GM23338 (cell line): ENCODE results near the gene CACNB2. TPM values are rescaled to one million over a fixed set of nuclear protein-coding genes. Genes with fewer than 3 reads are reported as not detected.

Experiments used
- ATAC-seq: fragments of 200-7000 bp; cut with Tn5 transposase; 3 replicates; pipeline ENCODE4 v1.9.1; 2020
- DNase-seq: peaks from one replicate; pipeline ENCODE4 v3.0.0-alpha.2; 2015; ENCODE audit warnings: low spot score
- H2AFZ ChIP-seq: fragments of 200-600 bp; sonication (generic); 2 replicates; pipeline ENCODE4 v1.8.0; 2016; ENCODE audit warnings: antibody characterized with exemption, mild to moderate bottlenecking, moderate library complexity
- H3F3A ChIP-seq: fragments of 200-600 bp; sonication (generic); replicated peaks from 2 replicates; pipeline ENCODE4 v1.8.0; 2017; ENCODE audit warnings: antibody characterized with exemption, mixed run types, low read depth
- H3K27ac ChIP-seq: fragments of 200-600 bp; sonication (generic); 2 replicates; pipeline ENCODE4 v1.6.1; 2016; ENCODE audit warnings: low read depth
- H3K27me3 ChIP-seq: fragments of 200-600 bp; sonication (generic); 2 replicates; pipeline ENCODE4 v1.8.0; 2016; ENCODE audit warnings: mild to moderate bottlenecking, mixed run types, moderate library complexity; ENCODE audit not compliant: insufficient read depth
- H3K36me3 ChIP-seq: fragments of 200-600 bp; sonication (generic); 2 replicates; pipeline ENCODE4 v1.8.0; 2016; ENCODE audit warnings: mild to moderate bottlenecking; ENCODE audit not compliant: insufficient read depth
- H3K4me1 ChIP-seq: fragments of 200-600 bp; sonication (generic); 2 replicates; pipeline ENCODE4 v1.8.0; 2016; ENCODE audit warnings: mild to moderate bottlenecking, moderate library complexity; ENCODE audit not compliant: insufficient read depth
- H3K4me2 ChIP-seq: fragments of 200-600 bp; sonication (generic); 2 replicates; pipeline ENCODE4 v1.7.1; 2017; ENCODE audit warnings: mixed run types
- H3K4me3 ChIP-seq: fragments of 200-600 bp; sonication (generic); 2 replicates; pipeline ENCODE4 v1.6.1; 2016; ENCODE audit warnings: mixed run types
- H3K79me2 ChIP-seq: fragments of 200-600 bp; sonication (generic); replicated peaks from 2 replicates; pipeline ENCODE4 v1.8.0; 2017; ENCODE audit warnings: mild to moderate bottlenecking; ENCODE audit not compliant: insufficient read depth
- H3K9me2 ChIP-seq: fragments of 200-600 bp; sonication (generic); 2 replicates; pipeline ENCODE4 v1.8.0; 2017; ENCODE audit not compliant: insufficient read depth
- H4K20me1 ChIP-seq: fragments of 200-600 bp; sonication (generic); replicated peaks from 2 replicates; pipeline ENCODE4 v1.8.0; 2017; ENCODE audit warnings: mild to moderate bottlenecking; ENCODE audit not compliant: insufficient read depth
- H3K27ac Mint-ChIP-seq: 2 replicates; pipeline ENCODE4 v1.8.0; 2020; ENCODE audit warnings: inconsistent platforms, mild to moderate bottlenecking, moderate library complexity, mixed read lengths
- H3K27me3 Mint-ChIP-seq: 3 replicates; pipeline ENCODE4 v1.8.0; 2022; ENCODE audit warnings: low read depth, mild to moderate bottlenecking, moderate library complexity, mixed read lengths, inconsistent platforms; ENCODE audit not compliant: insufficient read depth, poor library complexity
- H3K36me3 Mint-ChIP-seq: 3 replicates; pipeline ENCODE4 v1.8.0; 2021; ENCODE audit warnings: low read depth, mild to moderate bottlenecking, inconsistent platforms, moderate library complexity, mixed read lengths
- H3K4me1 Mint-ChIP-seq: 3 replicates; pipeline ENCODE4 v1.8.0; 2020; ENCODE audit warnings: mild to moderate bottlenecking, inconsistent platforms, mixed read lengths
- H3K4me3 Mint-ChIP-seq: 3 replicates; pipeline ENCODE4 v1.8.0; 2021; ENCODE audit warnings: moderate library complexity, mild to moderate bottlenecking, inconsistent platforms, mixed read lengths
- H3K9me3 Mint-ChIP-seq: 3 replicates; pipeline ENCODE4 v1.8.0; 2020; ENCODE audit warnings: moderate library complexity, mild to moderate bottlenecking, inconsistent platforms, mixed read lengths
- CREB1 ChIP-seq: fragments of 250-450 bp; sonication (Bioruptor Pico); IDR thresholded peaks from 2 replicates; pipeline ENCODE4 v1.5.0; 2020; ENCODE audit warnings: low read depth, mild to moderate bottlenecking, moderate library complexity
- EZH2 ChIP-seq: fragments of 200-600 bp; sonication (generic); IDR thresholded peaks from one replicate; pipeline ENCODE4 v1.8.0; 2017; ENCODE audit warnings: antibody characterized with exemption, mild to moderate bottlenecking, low read depth; ENCODE audit not compliant: unreplicated experiment
- EZH2phosphoT487 ChIP-seq: fragments of 200-600 bp; sonication (generic); IDR thresholded peaks from one replicate; pipeline ENCODE4 v1.8.1; 2018; ENCODE audit warnings: antibody characterized with exemption; ENCODE audit not compliant: unreplicated experiment
- JUNB ChIP-seq: IDR thresholded peaks from one replicate; pipeline ENCODE4 v1.6.1; 2016; ENCODE audit warnings: antibody characterized with exemption; ENCODE audit not compliant: unreplicated experiment
- NANOG ChIP-seq: IDR thresholded peaks from 2 replicates; pipeline ENCODE4 v1.6.1; 2016; ENCODE audit warnings: antibody characterized with exemption, borderline replicate concordance
- POLR2AphosphoS5 ChIP-seq: IDR thresholded peaks from 2 replicates; pipeline ENCODE4 v1.6.1; 2016; ENCODE audit warnings: antibody characterized with exemption, low read depth
- REST ChIP-seq: IDR thresholded peaks from one replicate; pipeline ENCODE4 v1.6.1; 2018; ENCODE audit warnings: antibody characterized with exemption; ENCODE audit not compliant: unreplicated experiment
- STAT1 ChIP-seq: IDR thresholded peaks from one replicate; pipeline ENCODE4 v1.6.1; 2016; ENCODE audit warnings: antibody characterized with exemption; ENCODE audit not compliant: unreplicated experiment
- ZNF114 ChIP-seq: fragments of 250-450 bp; sonication (Bioruptor Pico); IDR thresholded peaks from 2 replicates; pipeline ENCODE4 v1.5.0; 2020; ENCODE audit warnings: mild to moderate bottlenecking, moderate library complexity
- ZNF331 ChIP-seq: fragments of 250-450 bp; sonication (Bioruptor Pico); IDR thresholded peaks from 2 replicates; pipeline ENCODE4 v1.5.0; 2020; ENCODE audit warnings: low read depth, mild to moderate bottlenecking, moderate library complexity
- polyA plus RNA-seq: library from polyadenylated mRNA; unstranded; fragments of >200 nt; fragmentation: Nextera tagmentation; extraction: Ambion mirVana; gene quantifications from 2 replicates; pipeline ENCODE4 v1.2.1, GENCODE V29; 2016
- total RNA-seq: library from RNA; depleted of rRNA; stranded (reverse); fragments of >200 nt; shearing (Covaris generic); gene quantifications from 2 replicates; pipeline ENCODE4 v1.2.3, GENCODE V29; 2014
- TF ChIP-seq, protein P1 (sequence below): IDR thresholded peaks from 2 replicates; pipeline ENCODE4 v1.6.1; 2016; ENCODE audit warnings: antibody characterized with exemption

Gene CACNB2
- total and polyA plus RNA-seq, 2 experiments from 2014 or later = 5.0 to 5.9 TPM

DNA sequence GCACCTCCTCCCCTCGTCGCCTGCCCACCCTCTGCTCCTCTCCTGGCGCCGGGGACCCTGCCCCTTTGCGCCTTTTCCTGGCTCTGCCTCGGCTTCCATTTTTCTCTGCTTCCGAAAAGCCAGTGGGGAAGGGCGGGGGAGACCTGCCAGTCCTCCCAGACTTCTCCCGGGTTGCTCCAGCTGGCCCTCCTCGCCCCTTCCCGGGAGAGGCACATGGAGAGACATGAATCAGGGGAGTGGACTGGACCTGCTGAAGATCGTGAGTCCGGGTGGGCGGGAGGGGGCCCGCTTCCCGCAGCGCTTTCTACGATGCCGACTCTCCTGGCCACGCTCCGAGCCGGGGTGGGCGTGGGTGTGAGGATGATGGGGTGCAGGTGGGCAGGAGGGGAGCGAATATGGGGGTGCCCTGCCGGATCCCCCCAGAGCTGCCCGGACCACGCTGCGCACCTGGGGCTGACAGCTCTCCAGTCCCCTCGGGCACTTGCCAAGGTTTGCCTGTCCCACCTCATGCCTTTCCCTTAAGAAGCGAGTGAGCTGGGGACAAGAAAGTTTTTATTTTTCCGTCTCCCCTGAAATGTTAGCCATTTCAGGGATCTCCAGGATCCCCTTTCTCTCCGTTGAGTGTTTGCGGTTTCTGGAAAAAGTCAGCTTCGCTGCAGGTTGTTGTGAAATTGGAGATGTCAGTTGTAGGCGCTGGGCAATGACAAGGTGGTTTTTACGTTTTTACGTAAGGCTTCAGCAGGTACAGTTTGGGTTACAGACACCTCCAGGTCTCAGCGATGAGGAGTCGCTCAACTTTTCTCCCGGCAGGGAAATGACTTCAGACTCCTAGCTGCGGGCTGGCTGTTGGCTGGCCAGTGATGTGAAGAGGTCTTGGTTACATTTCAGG is 977 bp downstream of the CACNB2 start:
- Mint-ChIP-seq H3K27ac (no peak overlapping the region), H3K36me3 (no peaks in the 10 kb centered on the region), H3K4me1 (peaks cover 45% of the 10 kb centered on the region), H3K27me3 (peaks cover 19% of the 10 kb centered on the region), H3K4me3 (peak overlapping the region; percentile 82), H3K9me3 (no peaks in the 10 kb centered on the region; the same call in 2 of the 3 replicates)
- H3K4me1 ChIP-seq = peaks cover 24% of the 10 kb centered on the region
- H3K9me2 ChIP-seq = no peaks in the 10 kb centered on the region
- H3K27me3 ChIP-seq = peaks cover 32% of the 10 kb centered on the region
- no peak overlapping the region for H3K27ac ChIP-seq
- peak overlapping the region; percentile 99 for H3K4me2 ChIP-seq
- peaks cover 5% of the 10 kb centered on the region for H3K79me2 ChIP-seq
- no peaks in the 10 kb centered on the region; the same call in 1 of the 2 replicates for H4K20me1 ChIP-seq
- TF ChIP-seq ZNF114 (no peak), CREB1 (CRISPR knock-in tag) (peak; percentile 76)
- peak overlapping the region; percentile 87 for H2AFZ ChIP-seq
- DNase-seq = peak; percentile 57
- no peaks in the 10 kb centered on the region; the same call in 1 of the 2 replicates for H3K36me3 ChIP-seq
- H3K4me3 ChIP-seq = peak overlapping the region; percentile 87
- H3F3A ChIP-seq = no peaks in the 10 kb centered on the region; the same call in 1 of the 2 replicates
- peak; percentile 44 for ATAC-seq

DNA sequence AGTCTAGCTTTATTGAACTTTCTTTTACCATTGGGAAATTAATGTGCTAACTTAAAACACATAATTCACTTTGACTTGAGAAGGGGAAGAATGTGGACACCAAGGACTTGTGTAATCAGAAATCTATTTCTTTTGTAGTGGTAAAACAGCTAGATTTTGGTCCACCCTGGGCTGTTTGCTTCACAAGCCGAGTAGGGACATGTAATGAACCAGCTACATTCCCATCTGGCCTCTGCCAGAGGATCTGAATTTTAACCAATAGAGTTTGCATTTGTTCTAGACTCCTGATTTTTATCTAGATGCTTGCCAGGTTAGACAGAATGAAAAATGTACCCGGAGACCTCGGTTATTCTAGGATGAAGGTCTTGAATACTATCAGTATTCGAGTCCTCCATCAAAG is 1.9 kb downstream of the CACNB2 start:
- Mint-ChIP-seq H3K4me1 (peaks cover 35% of the 10 kb centered on the region), H3K36me3 (no peaks in the 10 kb centered on the region), H3K27me3 (peaks cover 19% of the 10 kb centered on the region), H3K27ac (no peak overlapping the region), H3K4me3 (peak overlapping the region; percentile 82), H3K9me3 (no peaks in the 10 kb centered on the region; the same call in 2 of the 3 replicates)
- Histone ChIP-seq H3K9me2 (no peaks in the 10 kb centered on the region), H3K27me3 (peaks cover 32% of the 10 kb centered on the region), H3K4me2 (peak overlapping the region; percentile 99), H3K4me1 (peaks cover 18% of the 10 kb centered on the region), H3K79me2 (peaks cover 5% of the 10 kb centered on the region), H2AFZ (no peak overlapping the region), H3K36me3 (no peaks in the 10 kb centered on the region; the same call in 1 of the 2 replicates), H3K27ac (no peak overlapping the region), H4K20me1 (no peaks in the 10 kb centered on the region; the same call in 1 of the 2 replicates), H3K4me3 (peak overlapping the region; percentile 87), H3F3A (no peaks in the 10 kb centered on the region; the same call in 1 of the 2 replicates)
- ATAC-seq (no peak), DNase-seq (no peak)
- TF ChIP-seq ZNF331 (CRISPR knock-in tag) (no peak), REST (no peak), STAT1 (no peak), NANOG (no peak), EZH2 (no peak), CREB1 (CRISPR knock-in tag) (no peak), ZNF114 (no peak), POLR2AphosphoS5 (no peak), JUNB (no peak), EZH2phosphoT487 (no peak)
- TF ChIP-seq, protein P1, sequence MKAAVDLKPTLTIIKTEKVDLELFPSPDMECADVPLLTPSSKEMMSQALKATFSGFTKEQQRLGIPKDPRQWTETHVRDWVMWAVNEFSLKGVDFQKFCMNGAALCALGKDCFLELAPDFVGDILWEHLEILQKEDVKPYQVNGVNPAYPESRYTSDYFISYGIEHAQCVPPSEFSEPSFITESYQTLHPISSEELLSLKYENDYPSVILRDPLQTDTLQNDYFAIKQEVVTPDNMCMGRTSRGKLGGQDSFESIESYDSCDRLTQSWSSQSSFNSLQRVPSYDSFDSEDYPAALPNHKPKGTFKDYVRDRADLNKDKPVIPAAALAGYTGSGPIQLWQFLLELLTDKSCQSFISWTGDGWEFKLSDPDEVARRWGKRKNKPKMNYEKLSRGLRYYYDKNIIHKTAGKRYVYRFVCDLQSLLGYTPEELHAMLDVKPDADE = no peak
